OCI-LY7 (cell line): ENCODE results near the gene TTC7B.

ENCODE experiments used
- EZH2phosphoT487 ChIP-seq: fragments of 200-600 bp; sonication (generic); IDR thresholded peaks from 2 replicates; pipeline ENCODE4 v1.6.1; 2018; ENCODE audit warnings: low read depth, borderline replicate concordance, mild to moderate bottlenecking, mixed run types, antibody characterized with exemption, low read length, moderate library complexity, mixed read lengths
- TF ChIP-seq, protein P1 (sequence below): fragments of 200-600 bp; sonication (generic); conservative IDR thresholded peaks from 2 replicates; pipeline ENCODE4 v1.5.1; 2014; ENCODE audit warnings: mild to moderate bottlenecking, antibody characterized with exemption, low read length, moderate library complexity, mixed read lengths

DNA sequence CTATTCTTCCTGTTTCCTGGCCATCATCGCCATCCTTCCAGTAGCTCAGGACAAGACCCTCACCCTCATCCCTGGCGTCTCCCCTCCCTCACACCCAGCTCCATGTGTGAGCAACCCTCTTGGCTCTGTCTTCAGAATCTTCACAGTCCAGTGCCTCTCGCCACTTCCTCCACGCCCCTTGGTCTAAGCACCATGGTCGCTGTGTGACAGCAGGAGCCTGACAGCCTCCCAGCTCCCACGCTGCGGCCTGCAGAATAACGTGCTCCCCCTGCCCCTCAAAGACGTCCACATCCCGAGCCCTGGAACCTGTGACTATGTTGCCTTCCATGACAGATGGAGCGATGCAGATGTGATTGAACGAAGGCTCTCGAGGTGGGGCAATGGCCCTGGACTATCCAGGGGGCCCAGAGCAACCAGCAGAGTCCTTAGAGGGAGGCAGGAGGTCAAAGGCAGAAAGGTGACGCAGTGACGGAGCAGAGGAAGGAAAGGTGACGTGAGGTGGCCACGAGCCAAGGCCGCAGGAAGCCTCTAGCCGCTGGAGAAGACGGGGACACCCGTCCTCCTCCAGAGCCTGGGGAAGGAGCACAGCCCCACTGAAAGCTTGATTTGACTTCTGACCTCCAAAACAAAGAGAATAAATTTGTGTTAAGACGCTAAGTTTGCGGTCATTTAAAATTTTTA is 279.6 kb downstream of the TTC7B start:
- no peak for TF ChIP-seq EZH2phosphoT487
- TF ChIP-seq, protein P1, sequence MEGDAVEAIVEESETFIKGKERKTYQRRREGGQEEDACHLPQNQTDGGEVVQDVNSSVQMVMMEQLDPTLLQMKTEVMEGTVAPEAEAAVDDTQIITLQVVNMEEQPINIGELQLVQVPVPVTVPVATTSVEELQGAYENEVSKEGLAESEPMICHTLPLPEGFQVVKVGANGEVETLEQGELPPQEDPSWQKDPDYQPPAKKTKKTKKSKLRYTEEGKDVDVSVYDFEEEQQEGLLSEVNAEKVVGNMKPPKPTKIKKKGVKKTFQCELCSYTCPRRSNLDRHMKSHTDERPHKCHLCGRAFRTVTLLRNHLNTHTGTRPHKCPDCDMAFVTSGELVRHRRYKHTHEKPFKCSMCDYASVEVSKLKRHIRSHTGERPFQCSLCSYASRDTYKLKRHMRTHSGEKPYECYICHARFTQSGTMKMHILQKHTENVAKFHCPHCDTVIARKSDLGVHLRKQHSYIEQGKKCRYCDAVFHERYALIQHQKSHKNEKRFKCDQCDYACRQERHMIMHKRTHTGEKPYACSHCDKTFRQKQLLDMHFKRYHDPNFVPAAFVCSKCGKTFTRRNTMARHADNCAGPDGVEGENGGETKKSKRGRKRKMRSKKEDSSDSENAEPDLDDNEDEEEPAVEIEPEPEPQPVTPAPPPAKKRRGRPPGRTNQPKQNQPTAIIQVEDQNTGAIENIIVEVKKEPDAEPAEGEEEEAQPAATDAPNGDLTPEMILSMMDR = no peak
